ENCODE results near the gene ANGPTL2.

ANGPTL2 gene

DNA sequence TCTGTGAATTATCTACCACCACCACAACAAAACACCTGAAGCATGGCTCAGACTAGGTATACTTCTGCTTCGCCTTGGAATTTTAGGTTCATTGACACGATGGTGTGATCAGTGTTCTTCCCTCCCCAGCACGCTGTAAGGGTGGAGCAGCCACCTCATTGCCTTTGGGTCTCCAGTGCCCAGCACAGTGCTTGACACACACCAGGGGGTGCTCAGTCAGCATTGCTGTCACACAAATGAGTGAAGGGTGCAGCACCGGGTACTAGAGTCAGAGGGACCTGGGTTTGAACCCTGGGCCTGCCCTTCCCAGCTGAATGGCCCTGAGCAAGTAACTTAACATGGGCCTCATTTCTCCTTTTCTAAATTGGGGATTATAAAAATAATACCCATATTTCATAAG lies 9.9 kb upstream of the ANGPTL2 start:
- DNase-seq (ENCODE audit: insufficient read length): no peak
- TF ChIP-seq POLR2A (IDR thresholded peaks at IDR 0.05; ENCODE audit: low read depth, low read length) (no peak), POLR2AphosphoS5 (IDR thresholded peaks at IDR 0.05; ENCODE audit: low read depth, low read length) (no peak), TAF1 (IDR thresholded peaks at IDR 0.05; ENCODE audit: borderline replicate concordance, low read depth, low read length) (no peak)
- no peak for FAIRE-seq

DNA sequence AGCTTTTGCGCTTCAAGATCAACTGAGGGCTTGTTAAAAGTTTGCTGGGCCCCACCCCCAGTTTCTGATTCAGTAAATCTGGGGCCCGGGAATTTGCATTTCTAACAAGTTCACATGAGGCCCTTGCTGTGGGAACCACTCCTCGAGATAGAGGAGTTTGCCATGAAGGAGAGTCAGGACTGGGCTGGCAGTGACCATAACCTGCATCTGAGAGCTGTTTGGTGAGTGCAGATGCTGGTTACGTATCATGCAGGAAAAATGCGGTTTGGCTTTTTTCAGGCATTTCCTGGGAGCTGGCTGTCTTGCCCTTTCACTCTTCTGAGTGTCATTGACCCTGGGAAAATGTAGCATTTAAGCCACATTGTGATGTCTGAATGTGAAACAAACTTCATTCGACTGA lies 9.4 kb upstream of the ANGPTL2 start:
- FAIRE-seq (no peak), DNase-seq (ENCODE audit: insufficient read length) (no peak)
- TF ChIP-seq TAF1 (IDR thresholded peaks at IDR 0.05; ENCODE audit: borderline replicate concordance, low read depth, low read length) (no peak), POLR2AphosphoS5 (IDR thresholded peaks at IDR 0.05; ENCODE audit: low read depth, low read length) (no peak), POLR2A (IDR thresholded peaks at IDR 0.05; ENCODE audit: low read depth, low read length) (no peak)

DNA sequence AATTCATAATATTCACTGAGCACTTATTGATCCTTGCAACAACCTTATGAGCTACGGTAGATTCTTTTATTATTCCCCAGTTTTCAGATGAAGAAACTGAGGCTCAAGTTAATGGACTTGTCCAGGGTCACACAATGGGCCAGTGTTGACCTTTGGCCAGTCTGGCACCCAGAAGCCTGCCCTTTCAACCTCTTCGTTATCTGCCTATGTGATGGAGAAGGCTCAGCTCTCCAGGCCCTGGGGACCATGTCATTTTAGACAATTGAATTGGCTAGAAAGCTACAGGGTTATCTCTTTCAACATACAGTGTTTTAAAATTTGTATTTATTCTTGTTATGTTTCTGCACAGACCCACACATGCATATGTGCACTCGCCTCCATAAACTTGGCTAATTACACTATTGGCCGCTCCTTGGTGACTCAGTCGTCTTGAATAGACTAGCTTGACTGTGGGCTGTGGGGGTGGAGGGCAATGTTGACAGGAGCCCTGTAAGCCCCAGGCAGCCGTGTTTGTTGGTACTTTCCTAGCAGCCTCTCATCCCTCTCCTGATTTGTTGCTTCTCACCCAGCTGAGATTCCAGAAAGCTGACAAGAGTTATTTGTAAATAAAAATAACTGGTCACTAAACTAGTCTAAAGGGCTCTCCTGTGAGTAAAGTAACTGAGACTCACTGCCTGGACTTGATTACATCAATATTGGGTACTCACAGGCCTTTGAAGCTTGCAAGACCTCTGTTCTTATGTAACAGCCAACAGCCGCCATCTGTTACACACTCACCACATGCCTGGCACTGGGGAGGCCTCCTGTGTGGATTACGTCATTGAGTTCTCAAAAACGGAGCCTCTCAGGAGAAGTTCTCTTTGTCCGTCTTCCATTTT lies 8.5 kb upstream of the ANGPTL2 start:
- FAIRE-seq: no peak
- DNase-seq (ENCODE audit: insufficient read length): no peak
- no peak for TF ChIP-seq POLR2AphosphoS5 (IDR thresholded peaks at IDR 0.05; ENCODE audit: low read depth, low read length)

DNA sequence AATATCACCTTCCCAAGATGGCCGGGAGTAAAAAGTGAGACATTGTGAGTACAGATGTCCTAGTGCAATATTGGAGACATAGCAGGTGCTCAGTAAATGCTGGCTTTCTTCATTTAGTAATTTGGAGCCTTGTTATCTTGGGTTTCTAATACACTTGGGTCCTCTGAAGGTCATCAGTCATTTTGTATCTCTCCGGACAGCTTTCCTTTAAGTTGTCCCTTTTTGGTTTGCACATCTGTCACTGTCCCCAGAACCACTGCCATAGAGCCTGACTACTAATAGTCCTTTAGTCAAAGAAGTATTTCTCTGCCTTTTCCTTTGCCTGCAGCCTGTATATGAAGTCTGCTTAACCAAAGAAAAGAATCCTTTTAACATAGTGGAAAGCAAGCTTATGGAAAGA lies 7.8 kb upstream of the ANGPTL2 start:
- no peak for DNase-seq (ENCODE audit: insufficient read length)
- TF ChIP-seq TAF1 (IDR thresholded peaks at IDR 0.05; ENCODE audit: borderline replicate concordance, low read depth, low read length): no peak
- TF ChIP-seq POLR2A (IDR thresholded peaks at IDR 0.05; ENCODE audit: low read depth, low read length): no peak
- no peak for TF ChIP-seq POLR2AphosphoS5 (IDR thresholded peaks at IDR 0.05; ENCODE audit: low read depth, low read length)
- no peak for FAIRE-seq

DNA sequence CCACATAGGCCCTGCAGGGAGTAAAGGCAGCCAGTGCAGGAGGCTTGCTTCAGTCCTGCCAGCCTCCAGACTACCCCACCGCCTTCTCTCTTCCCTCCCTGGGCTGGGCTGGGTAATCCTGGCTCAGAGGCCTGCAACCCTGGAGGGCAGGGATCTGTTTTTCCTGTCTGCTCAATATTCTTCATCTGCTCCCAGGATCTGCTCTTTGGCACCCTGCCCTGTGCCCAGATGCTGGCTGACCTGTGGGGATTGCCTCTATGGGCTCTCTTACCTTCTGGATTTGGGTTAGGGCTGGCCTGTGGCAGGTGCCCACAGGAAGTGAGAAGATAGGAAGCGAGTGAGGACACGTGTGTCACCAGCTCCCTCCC lies 7.3 kb upstream of the ANGPTL2 start:
- DNase-seq (ENCODE audit: insufficient read length): no peak
- FAIRE-seq: no peak
- TF ChIP-seq POLR2A (IDR thresholded peaks at IDR 0.05; ENCODE audit: low read depth, low read length) (no peak), POLR2AphosphoS5 (IDR thresholded peaks at IDR 0.05; ENCODE audit: low read depth, low read length) (no peak), TAF1 (IDR thresholded peaks at IDR 0.05; ENCODE audit: borderline replicate concordance, low read depth, low read length) (no peak)

DNA sequence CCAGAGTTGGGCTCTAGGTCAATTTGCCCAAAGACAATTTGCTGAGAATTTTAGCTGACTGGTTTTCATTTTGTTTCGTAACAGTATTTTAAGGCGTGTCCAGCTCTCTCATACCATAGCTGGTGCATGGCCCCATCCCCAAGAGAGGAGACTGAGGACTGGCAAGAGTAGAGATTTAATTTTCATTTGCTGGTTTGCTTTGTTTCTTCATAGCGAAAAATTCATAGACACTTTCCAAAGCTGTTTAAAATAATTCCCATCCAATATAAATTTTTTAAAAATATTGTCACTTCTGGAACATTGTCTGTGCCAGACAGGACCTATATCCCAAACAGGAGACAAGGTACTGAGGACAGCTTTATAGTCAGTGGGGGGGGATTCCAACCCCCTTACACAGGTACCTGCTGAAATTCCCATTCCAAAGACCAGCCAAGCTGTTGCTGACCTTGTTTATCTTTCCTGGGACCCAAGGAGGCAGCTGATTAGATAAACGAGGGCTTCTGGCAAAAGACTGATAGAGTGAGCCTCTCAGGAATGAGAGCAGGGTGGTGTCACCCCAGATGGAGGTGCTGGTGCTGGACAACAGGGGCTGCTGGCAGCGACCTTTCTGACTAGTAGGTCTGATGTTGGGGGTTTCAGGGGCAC lies 6.8 kb upstream of the ANGPTL2 start:
- TF ChIP-seq POLR2A (IDR thresholded peaks at IDR 0.05; ENCODE audit: low read depth, low read length) (no peak), TAF1 (IDR thresholded peaks at IDR 0.05; ENCODE audit: borderline replicate concordance, low read depth, low read length) (no peak), POLR2AphosphoS5 (IDR thresholded peaks at IDR 0.05; ENCODE audit: low read depth, low read length) (no peak)
- DNase-seq (ENCODE audit: insufficient read length): no peak
- no peak for FAIRE-seq

DNA sequence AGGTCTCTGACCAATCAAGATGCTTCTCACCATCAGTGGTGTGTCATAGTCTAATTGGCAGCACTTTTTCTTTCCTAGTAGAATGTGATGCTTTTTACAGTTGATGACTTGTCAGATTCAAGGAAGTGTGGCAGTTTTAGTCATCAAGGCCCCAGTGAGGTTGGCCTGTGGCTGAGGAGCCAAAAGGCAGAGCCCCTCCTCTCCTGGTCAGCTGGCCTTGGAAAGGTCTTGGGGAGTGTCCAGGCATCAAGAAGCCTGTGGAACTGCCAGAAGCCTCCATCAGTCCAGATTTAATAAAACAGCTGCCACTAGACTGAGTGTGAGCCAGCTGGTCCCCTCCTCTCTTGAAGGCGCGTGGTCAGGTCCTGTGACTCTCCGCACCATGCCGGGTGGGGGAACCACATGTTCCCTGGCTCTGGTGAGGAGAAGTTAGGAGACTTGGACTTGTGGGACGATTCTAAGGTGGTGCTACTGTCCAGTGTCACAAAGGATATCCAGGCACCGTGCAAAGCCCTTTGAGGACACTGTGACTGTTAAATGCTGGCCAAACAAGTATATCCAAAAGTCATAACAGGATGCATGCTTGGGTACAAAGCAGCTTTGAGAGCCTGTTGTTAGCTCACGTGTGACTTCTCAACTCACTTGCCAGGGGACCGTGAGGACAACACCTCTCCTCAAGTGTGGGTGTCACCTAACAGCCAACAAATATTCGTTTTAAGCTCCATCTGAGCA lies 6.1 kb upstream of the ANGPTL2 start:
- DNase-seq (ENCODE audit: insufficient read length): no peak
- FAIRE-seq: no peak
- TF ChIP-seq POLR2A (IDR thresholded peaks at IDR 0.05; ENCODE audit: low read depth, low read length) (no peak), TAF1 (IDR thresholded peaks at IDR 0.05; ENCODE audit: borderline replicate concordance, low read depth, low read length) (no peak), POLR2AphosphoS5 (IDR thresholded peaks at IDR 0.05; ENCODE audit: low read depth, low read length) (no peak)

DNA sequence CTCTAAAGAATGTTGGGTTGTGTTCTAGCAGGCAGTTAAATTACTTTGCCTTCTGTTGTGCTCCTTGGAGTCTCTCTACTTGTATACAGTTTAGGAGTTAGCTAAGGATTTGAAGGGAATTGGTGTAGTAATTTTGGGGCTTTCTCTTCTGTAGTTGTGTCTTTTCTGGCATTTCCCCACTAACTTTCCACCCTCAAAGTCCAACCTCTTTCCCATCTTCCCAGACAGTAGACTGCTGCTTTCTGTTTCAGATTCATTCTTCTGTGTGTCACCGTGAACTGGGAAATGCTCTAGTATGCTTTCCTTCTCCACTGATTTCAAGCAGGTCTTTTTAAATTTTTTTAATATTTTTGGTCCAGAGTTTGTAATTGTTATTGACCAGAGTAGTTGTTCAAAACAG lies 4.5 kb upstream of the ANGPTL2 start:
- FAIRE-seq: no peak
- TF ChIP-seq TAF1 (IDR thresholded peaks at IDR 0.05; ENCODE audit: borderline replicate concordance, low read depth, low read length) (no peak), POLR2AphosphoS5 (IDR thresholded peaks at IDR 0.05; ENCODE audit: low read depth, low read length) (no peak), POLR2A (IDR thresholded peaks at IDR 0.05; ENCODE audit: low read depth, low read length) (no peak)

DNA sequence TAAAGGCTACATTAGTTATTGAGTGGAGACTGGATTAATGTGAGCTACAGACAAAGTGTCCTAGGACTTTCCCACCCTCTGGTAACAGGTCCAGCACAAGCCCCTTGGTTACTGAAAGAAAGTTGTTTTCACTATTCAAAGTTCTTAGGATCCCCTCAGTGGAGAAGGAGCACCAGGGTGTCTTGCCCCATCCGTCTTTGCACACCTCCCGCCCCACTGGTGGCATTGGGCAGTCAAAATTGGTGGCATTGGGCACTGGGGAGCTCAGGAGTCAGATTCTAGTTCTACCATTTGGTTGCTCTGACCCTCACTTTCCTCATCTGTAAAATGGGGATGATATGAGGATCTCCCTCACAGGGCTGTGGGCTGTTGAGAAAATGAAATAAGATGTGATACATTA lies 2.4 kb upstream of the ANGPTL2 start:
- DNase-seq (ENCODE audit: insufficient read length) (no peak), FAIRE-seq (no peak)
- no peak for TF ChIP-seq POLR2AphosphoS5 (IDR thresholded peaks at IDR 0.05; ENCODE audit: low read depth, low read length)
- no peak for TF ChIP-seq TAF1 (IDR thresholded peaks at IDR 0.05; ENCODE audit: borderline replicate concordance, low read depth, low read length)
- TF ChIP-seq POLR2A (IDR thresholded peaks at IDR 0.05; ENCODE audit: low read depth, low read length): no peak

More for the DNA sequence above, 4.5 kb upstream of the ANGPTL2 start:
- no peak for DNase-seq (ENCODE audit: insufficient read length)

DNA sequence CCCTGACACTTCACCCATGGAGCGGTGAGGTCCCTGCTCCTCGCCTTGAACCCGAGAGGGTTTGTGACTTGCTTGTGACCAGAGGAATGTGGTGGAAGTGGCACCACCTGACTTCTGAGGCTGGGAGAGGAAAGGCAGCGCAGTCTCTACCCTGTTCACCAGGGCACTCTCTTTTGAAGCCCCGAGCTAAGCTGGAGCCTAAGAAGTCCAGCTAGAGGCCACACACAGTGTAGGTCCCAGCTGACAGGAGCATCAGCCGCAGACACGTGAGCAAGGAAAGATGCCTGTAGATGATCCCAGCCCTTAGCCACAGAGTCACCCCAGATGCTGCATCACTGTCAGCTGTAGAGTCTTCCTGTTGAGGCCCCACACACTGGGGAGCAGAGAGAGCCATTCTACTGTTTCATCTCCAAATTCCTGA lies 1.7 kb upstream of the ANGPTL2 start:
- FAIRE-seq (no peak), DNase-seq (ENCODE audit: insufficient read length) (no peak)
- TF ChIP-seq TAF1 (IDR thresholded peaks at IDR 0.05; ENCODE audit: borderline replicate concordance, low read depth, low read length): no peak
- TF ChIP-seq POLR2A (IDR thresholded peaks at IDR 0.05; ENCODE audit: low read depth, low read length): no peak
- TF ChIP-seq POLR2AphosphoS5 (IDR thresholded peaks at IDR 0.05; ENCODE audit: low read depth, low read length): no peak

DNA sequence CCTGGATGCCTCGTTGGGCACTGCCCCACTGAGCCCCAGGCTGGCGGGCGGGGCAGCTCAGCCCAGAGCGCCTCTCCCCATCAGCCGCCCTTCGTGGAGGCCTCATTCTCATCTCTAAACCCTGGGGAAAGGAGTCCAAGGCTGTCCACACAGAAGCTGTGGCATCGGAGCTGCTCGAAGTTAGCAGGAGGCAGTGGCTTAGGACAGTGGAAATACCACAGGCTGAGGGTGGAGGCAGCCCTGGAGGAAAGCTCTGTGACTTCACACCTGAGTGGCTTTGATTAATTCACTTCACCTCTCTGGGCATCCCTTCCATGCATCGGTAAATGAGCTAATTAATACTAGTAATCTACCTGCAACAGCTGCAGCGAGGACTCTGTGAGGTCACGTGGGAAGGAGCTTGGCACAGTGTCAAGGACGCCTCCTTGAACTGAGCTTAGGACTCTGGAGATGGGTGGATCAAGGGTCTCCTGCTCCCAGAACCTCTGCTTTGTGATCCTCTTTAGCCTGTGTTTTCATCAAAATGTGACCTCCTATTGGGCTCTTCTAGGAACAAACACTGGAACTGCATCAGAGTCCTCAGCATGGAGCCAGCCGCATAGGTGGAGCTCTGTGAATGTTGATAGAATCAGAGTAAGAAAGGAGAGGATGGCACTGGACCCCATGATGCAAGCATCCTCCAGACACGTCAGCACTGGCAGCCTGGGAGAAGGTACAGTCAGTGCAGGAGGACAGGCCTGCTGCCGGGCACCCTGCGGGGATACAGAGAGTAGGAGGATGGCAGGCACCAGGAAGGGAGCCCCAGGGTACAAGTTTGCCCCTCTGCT lies 842 bp upstream of the ANGPTL2 start:
- no peak for DNase-seq (ENCODE audit: insufficient read length)
- no peak for FAIRE-seq
- TF ChIP-seq TAF1 (IDR thresholded peaks at IDR 0.05; ENCODE audit: borderline replicate concordance, low read depth, low read length) (no peak), POLR2A (IDR thresholded peaks at IDR 0.05; ENCODE audit: low read depth, low read length) (no peak), POLR2AphosphoS5 (IDR thresholded peaks at IDR 0.05; ENCODE audit: low read depth, low read length) (no peak)

Measured in GM12892 (cell line).